HEK293T (cell line): ENCODE data around the gene RNU11.
A peak's percentile ranks its signal among the peaks of the same experiment; 100 is the strongest.
"Not testable (repeated sequence)": the region's sequence is repeated elsewhere in the genome, so short reads cannot be mapped to it uniquely, and the experiment has no call there.

ENCODE experiments used
- CTCF ChIA-PET: fragments of 350-600 bp; formaldehyde crosslinking; extraction: SDS; loops from one replicate; lab custom pipeline; 2021; ENCODE audit warnings: antibody characterized with exemption, inconsistent platforms; lab: Yijun Ruan, JAX
- POLR2A ChIA-PET: fragments of 350-600 bp; formaldehyde crosslinking; extraction: SDS; loops from one replicate; lab custom pipeline; 2020; ENCODE audit warnings: antibody characterized with exemption, inconsistent platforms; lab: Yijun Ruan, JAX
- DNase-seq: peaks from one replicate; pipeline ENCODE4 v3.0.0; 2012; ENCODE audit warnings: mixed read lengths; ENCODE audit errors: extremely low spot score
- ARNT ChIP-seq: fragments of 450-650 bp; IDR thresholded peaks from 2 replicates; pipeline ENCODE4 v1.6.1; 2017; ENCODE audit warnings: mild to moderate bottlenecking
- BHLHE40 ChIP-seq: fragments of 450-650 bp; IDR thresholded peaks from 2 replicates; pipeline ENCODE4 v1.6.1; 2016; ENCODE audit warnings: mild to moderate bottlenecking, moderate library complexity, borderline replicate concordance
- CTBP1 ChIP-seq: fragments of 450-650 bp; IDR thresholded peaks from 2 replicates; pipeline ENCODE4 v1.6.1; 2016; ENCODE audit warnings: borderline replicate concordance
- ELF4 ChIP-seq: fragments of 450-650 bp; IDR thresholded peaks from 2 replicates; pipeline ENCODE4 v1.6.1; 2017; ENCODE audit warnings: antibody characterized with exemption
- FOXA1 ChIP-seq: fragments of 450-650 bp; IDR thresholded peaks from 2 replicates; pipeline ENCODE4 v1.6.1; 2016; ENCODE audit warnings: mild to moderate bottlenecking
- FOXK2 ChIP-seq: fragments of 450-650 bp; IDR thresholded peaks from 2 replicates; pipeline ENCODE4 v1.6.1; 2016; ENCODE audit warnings: mild to moderate bottlenecking
- FOXM1 ChIP-seq: fragments of 450-650 bp; IDR thresholded peaks from 2 replicates; pipeline ENCODE4 v1.6.1; 2017; ENCODE audit warnings: mild to moderate bottlenecking, borderline replicate concordance
- HDGF ChIP-seq: fragments of 450-650 bp; IDR thresholded peaks from 2 replicates; pipeline ENCODE4 v1.6.1; 2017; ENCODE audit warnings: antibody characterized with exemption, borderline replicate concordance
- L3MBTL2 ChIP-seq: fragments of 450-650 bp; conservative IDR thresholded peaks from 2 replicates; pipeline ENCODE4 v1.6.1; 2016; ENCODE audit warnings: mild to moderate bottlenecking
- LEF1 ChIP-seq: fragments of 450-650 bp; IDR thresholded peaks from 2 replicates; pipeline ENCODE4 v1.6.1; 2017; ENCODE audit warnings: mild to moderate bottlenecking, borderline replicate concordance
- NFRKB ChIP-seq: fragments of 450-650 bp; IDR thresholded peaks from 2 replicates; pipeline ENCODE4 v1.6.1; 2016; ENCODE audit warnings: mild to moderate bottlenecking, moderate library complexity
- PKNOX1 ChIP-seq: fragments of 450-650 bp; IDR thresholded peaks from 2 replicates; pipeline ENCODE4 v1.6.1; 2016
- SP1 ChIP-seq: fragments of 450-650 bp; IDR thresholded peaks from 2 replicates; pipeline ENCODE4 v1.6.1; 2017
- SUZ12 ChIP-seq: fragments of 450-650 bp; IDR thresholded peaks from 2 replicates; pipeline ENCODE4 v1.6.1; 2016; ENCODE audit warnings: mild to moderate bottlenecking
- TARDBP ChIP-seq: fragments of 450-650 bp; IDR thresholded peaks from 2 replicates; pipeline ENCODE4 v1.6.1; 2016
- ZNF384 ChIP-seq: fragments of 450-650 bp; IDR thresholded peaks from 2 replicates; pipeline ENCODE4 v1.6.1; 2016

RNU11 gene

GRCh38 chr1:28642847-28643635 is 5.4 kb upstream of the RNU11 start, which contains the start of gene TAF12:
TAF12 (minus strand) TSS chr1:28643067; CDS start chr1:28622081, 20,986 bp downstream.
- TF ChIP-seq LEF1, result no peak
- peak; percentile 97 for TF ChIP-seq PKNOX1
- TF ChIP-seq FOXK2, result no peak
- TF ChIP-seq ELF4, result peak; percentile 99
- peak; percentile 97 for TF ChIP-seq L3MBTL2
- ChIA-PET POLR2A (interaction anchor here (0.7 to 3.5 kb wide), 18 partner anchors 12 to 538 kb away, joined by 3 to 45 read pairs (median 4); partner anchors contain the start of genes GMEB1, SRSF4 and YTHDF2), CTCF (interaction anchor here (0.5 to 1.0 kb wide), 5 partner anchors 82 to 275 kb away, joined by 3 to 7 read pairs (median 5); no protein-coding TSS in a partner anchor)
- DNase-seq, result peak; percentile 98

- no peak for TF ChIP-seq L3MBTL2
- TF ChIP-seq PKNOX1, result no peak
- no peak for TF ChIP-seq FOXM1
- TF ChIP-seq FOXK2, result no peak
- no peak for TF ChIP-seq SUZ12
- TF ChIP-seq ELF4, result no peak
- TF ChIP-seq NFRKB, result no peak
- no peak for TF ChIP-seq HDGF
- no peak for TF ChIP-seq TARDBP
- no peak for TF ChIP-seq SP1
- no peak for TF ChIP-seq CTBP1
- no peak for TF ChIP-seq FOXA1
- TF ChIP-seq LEF1, result no peak
- TF ChIP-seq ZNF384, result no peak
- no peak for TF ChIP-seq ARNT
- no peak for TF ChIP-seq BHLHE40
Observed at GRCh38 chr1:28644494-28644893, 3.9 kb upstream of the RNU11 start.

GRCh38 chr1:28645406-28645805 is 3.0 kb upstream of the RNU11 start:
- CTCF ChIA-PET, DNase-seq, POLR2A ChIA-PET: not testable (repeated sequence)

More at GRCh38 chr1:28644494-28644893, 3.9 kb upstream of the RNU11 start:
- DNase-seq, result no peak
- ChIA-PET POLR2A (interaction anchor here (0.7 to 3.5 kb wide), 7 partner anchors 21 to 395 kb away, joined by 3 to 45 read pairs (median 5); partner anchors contain the start of genes GMEB1 and YTHDF2), CTCF (no interaction called here)

GRCh38 chr1:28646040-28646439 is 2.4 kb upstream of the RNU11 start:
- ChIA-PET CTCF (interaction anchor here (0.6 kb wide), 1 partner anchor 16 kb away, joined by 3 read pairs; no protein-coding TSS in a partner anchor), POLR2A (no interaction called here)
- TF ChIP-seq SP1 (no peak), ELF4 (no peak), TARDBP (no peak), PKNOX1 (0 out of 2 replicates have a peak, but pooled peaks have one; percentile 23), BHLHE40 (no peak)
- DNase-seq, result no peak

GRCh38 chr1:28648008-28648473 is 359 bp upstream of the RNU11 start:
- POLR2A ChIA-PET, result interaction anchor here (0.6 to 2.3 kb wide), 43 partner anchors 7 to 319 kb away, joined by 3 to 38 read pairs (median 5); partner anchors contain the start of genes GMEB1, MED18, PHACTR4 and TRNAU1AP
- DNase-seq, result peak; percentile 94
- CTCF ChIA-PET, result interaction anchor here (1.5 kb wide), 1 partner anchor 229 kb away, joined by 4 read pairs; no protein-coding TSS in a partner anchor
- TF ChIP-seq L3MBTL2, result peak; percentile 87
- TF ChIP-seq CTBP1, result no peak

GRCh38 chr1:28653063-28653462 is 4.7 kb downstream of the RNU11 start:
- CTCF ChIA-PET, DNase-seq: not testable (repeated sequence)
- POLR2A ChIA-PET, result interaction anchor here (1.5 kb wide), 1 partner anchor 15 kb away, joined by 6 read pairs; the partner anchor contains the start of gene GMEB1

- CTCF ChIA-PET, DNase-seq: not testable (repeated sequence)
- POLR2A ChIA-PET, result interaction anchor here (2.0 kb wide), 1 partner anchor 11 kb away, joined by 6 read pairs; the partner anchor contains the start of gene TAF12
Observed at GRCh38 chr1:28653870-28654269, 5.5 kb downstream of the RNU11 start.

GRCh38 chr1:28655448-28656311 is 7.3 kb downstream of the RNU11 start:
- DNase-seq, CTCF ChIA-PET: not testable (repeated sequence)
- POLR2A ChIA-PET, result interaction anchor here (2.0 to 2.5 kb wide), 4 partner anchors 7 to 14 kb away, joined by 6 to 10 read pairs (median 6); partner anchors contain the start of genes GMEB1, RNU11 and TAF12
